Prostate gland (tissue), 2 donors: Measurements from ENCODE around the gene PLBD2. TPM values are rescaled to one million over a fixed set of nuclear protein-coding genes. Genes with fewer than 3 reads are reported as not detected.

Experiments
- DNase-seq: peaks from one replicate; pipeline ENCODE4 v3.0.0-alpha.2; 2019; ENCODE audit warnings: low spot score
- H3K27ac ChIP-seq, 2 donors: fragments of 200-600 bp; sonication (generic); 2 replicates each; pipeline ENCODE4 v1.5.1; 2017 to 2019
- H3K27me3 ChIP-seq: fragments of 200-600 bp; sonication (generic); replicated peaks from 2 replicates; pipeline ENCODE4 v1.5.1; 2019; ENCODE audit not compliant: insufficient read depth
- H3K36me3 ChIP-seq, 2 donors: fragments of 200-600 bp; sonication (generic); 1 replicate in 1 of 2; 2 replicates in 1 of 2; pipeline versions ENCODE4 v1.5.1 to v1.8.1; 2017 to 2019
- H3K4me1 ChIP-seq: fragments of 200-600 bp; sonication (generic); replicated peaks from 2 replicates; pipeline ENCODE4 v1.5.1; 2019
- H3K4me3 ChIP-seq, 2 donors: fragments of 200-600 bp; sonication (generic); 2 replicates each; pipeline ENCODE4 v1.5.1; 2017 to 2019
- H3K9me3 ChIP-seq: fragments of 200-600 bp; sonication (generic); 2 replicates; pipeline ENCODE4 v1.5.1; 2017
- POLR2A ChIP-seq: fragments of 450-650 bp; IDR thresholded peaks from one replicate; pipeline ENCODE4 v1.6.1; 2016; ENCODE audit warnings: antibody characterized with exemption, mild to moderate bottlenecking
- POLR2AphosphoS5 ChIP-seq: sonication (generic); formaldehyde crosslinking; IDR thresholded peaks from one replicate; pipeline ENCODE4 v1.6.1; 2017; ENCODE audit warnings: antibody characterized with exemption
- WGBS: methylation state at CpG from one replicate; pipeline ENCODE4 v1.1.5; 2018; 5-methylcytosine and 5-hydroxymethylcytosine counted together
- intact Hi-C: fragments of 100-400 bp; cut with DNase I; formaldehyde crosslinking; loops from one replicate; pipeline ENCODE4 v1.14.2; 2022
- total RNA-seq, 2 donors: library from RNA; depleted of rRNA; stranded (reverse); fragments of >200 nt; gene quantifications; one replicate each; pipeline ENCODE4 v1.1.0, GENCODE V29; 2016
- TF ChIP-seq, protein P1 (sequence below), 4 experiments: fragments of 200-600 bp in 2 of 4; fragments of 450-650 bp in 2 of 4; sonication (generic) in 2 of 4; IDR thresholded peaks; 1 replicate in 3 of 4; 2 replicates in 1 of 4; pipeline ENCODE4 v1.5.1; 2016 to 2019; ENCODE audit warnings: antibody characterized with exemption in 4 of 4, mild to moderate bottlenecking in 2 of 4, moderate library complexity in 2 of 4

PLBD2 gene
- total RNA-seq, 2 donors from 2014 or later = 48.2 to 114 TPM

DNA sequence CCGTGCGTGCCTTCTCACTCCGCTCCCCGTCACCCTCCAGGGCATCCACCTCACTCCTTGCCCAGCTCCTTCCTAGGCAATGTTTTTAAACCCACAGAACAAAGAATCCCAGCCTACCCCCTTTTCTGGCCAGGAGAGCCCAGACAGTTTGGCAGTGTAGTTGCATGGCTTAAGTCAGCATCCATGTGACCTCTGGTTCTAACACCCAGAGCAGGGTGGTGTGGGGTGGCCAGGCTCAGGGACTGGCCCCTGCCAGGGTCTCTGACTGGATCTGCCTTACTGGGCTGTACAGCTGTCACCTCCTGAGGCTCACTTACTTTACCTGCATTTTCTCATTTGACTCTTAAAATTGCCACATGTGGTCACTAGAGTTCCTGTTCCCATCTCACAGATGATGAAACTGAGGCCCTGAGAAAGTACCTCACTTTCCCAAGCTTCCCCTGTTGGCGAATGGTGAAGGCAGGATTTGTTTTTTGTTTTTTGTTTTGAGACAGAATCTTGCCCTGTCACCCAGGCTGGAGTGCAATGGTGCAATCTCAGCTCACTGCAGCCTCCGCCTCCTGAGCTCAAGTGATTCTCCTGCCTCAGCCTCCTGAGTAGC is 27.0 kb downstream of the PLBD2 start:
- intact Hi-C loops = no loop called here
- no peaks in the 10 kb centered on the region for H3K27me3 ChIP-seq
- DNase-seq = no peak
- H3K27ac ChIP-seq = no peak overlapping the region
- WGBS = 92% methylated on average over 6 of the region's 6 CpGs
- H3K4me3 ChIP-seq = no peak overlapping the region
- H3K36me3 ChIP-seq = peaks cover 0 to 6% of the 10 kb centered on the region in 2 donors
- no peak for TF ChIP-seq POLR2AphosphoS5
- H3K9me3 ChIP-seq = no peaks in the 10 kb centered on the region
- no peaks in the 10 kb centered on the region for H3K4me1 ChIP-seq

DNA sequence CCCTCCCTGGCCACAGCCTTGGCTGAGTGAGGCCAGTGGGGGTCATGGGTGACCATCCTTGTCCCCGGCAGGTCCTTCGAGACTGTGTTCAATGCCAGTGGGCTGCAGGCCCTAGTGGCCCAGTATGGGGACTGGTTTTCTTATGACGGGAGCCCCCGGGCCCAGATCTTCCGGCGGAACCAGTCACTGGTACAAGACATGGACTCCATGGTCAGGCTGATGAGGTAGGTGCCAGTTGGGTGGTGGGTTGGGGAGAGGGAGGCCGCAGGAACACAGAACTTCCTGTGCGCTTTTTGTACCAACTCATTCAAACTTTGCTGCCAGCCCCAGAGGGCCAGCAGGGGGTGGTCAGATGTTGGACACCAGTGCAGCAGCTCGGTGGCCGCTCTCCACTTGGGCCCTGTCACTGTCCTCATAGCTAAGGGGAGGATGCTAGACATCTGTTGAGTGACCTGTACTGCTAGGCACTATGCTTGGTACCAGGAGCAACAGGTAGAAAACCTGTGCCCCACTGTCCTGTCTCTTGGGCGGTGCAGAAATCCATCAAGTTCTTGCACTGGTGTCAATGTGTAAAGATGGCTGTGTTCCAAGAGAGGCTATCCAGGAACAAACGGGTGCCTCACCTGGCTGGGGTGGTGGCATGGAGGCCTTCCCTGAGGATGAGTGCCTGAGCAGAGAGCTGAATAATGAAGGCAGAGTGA is 28.6 kb downstream of the PLBD2 start:
- WGBS = 93% methylated on average over 12 of the region's 12 CpGs
- no peaks in the 10 kb centered on the region for H3K4me1 ChIP-seq
- no peak overlapping the region for H3K27ac ChIP-seq
- no peak for DNase-seq
- peaks cover 0 to 6% of the 10 kb centered on the region in 2 donors for H3K36me3 ChIP-seq
- no peak overlapping the region for H3K4me3 ChIP-seq
- H3K27me3 ChIP-seq = no peaks in the 10 kb centered on the region
- intact Hi-C loops = no loop called here
- no peaks in the 10 kb centered on the region for H3K9me3 ChIP-seq
- TF ChIP-seq POLR2AphosphoS5 (no peak), POLR2A (no peak)
- TF ChIP-seq, protein P1, sequence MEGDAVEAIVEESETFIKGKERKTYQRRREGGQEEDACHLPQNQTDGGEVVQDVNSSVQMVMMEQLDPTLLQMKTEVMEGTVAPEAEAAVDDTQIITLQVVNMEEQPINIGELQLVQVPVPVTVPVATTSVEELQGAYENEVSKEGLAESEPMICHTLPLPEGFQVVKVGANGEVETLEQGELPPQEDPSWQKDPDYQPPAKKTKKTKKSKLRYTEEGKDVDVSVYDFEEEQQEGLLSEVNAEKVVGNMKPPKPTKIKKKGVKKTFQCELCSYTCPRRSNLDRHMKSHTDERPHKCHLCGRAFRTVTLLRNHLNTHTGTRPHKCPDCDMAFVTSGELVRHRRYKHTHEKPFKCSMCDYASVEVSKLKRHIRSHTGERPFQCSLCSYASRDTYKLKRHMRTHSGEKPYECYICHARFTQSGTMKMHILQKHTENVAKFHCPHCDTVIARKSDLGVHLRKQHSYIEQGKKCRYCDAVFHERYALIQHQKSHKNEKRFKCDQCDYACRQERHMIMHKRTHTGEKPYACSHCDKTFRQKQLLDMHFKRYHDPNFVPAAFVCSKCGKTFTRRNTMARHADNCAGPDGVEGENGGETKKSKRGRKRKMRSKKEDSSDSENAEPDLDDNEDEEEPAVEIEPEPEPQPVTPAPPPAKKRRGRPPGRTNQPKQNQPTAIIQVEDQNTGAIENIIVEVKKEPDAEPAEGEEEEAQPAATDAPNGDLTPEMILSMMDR (IDR thresholded peaks at IDR 0.05) = no peak

DNA sequence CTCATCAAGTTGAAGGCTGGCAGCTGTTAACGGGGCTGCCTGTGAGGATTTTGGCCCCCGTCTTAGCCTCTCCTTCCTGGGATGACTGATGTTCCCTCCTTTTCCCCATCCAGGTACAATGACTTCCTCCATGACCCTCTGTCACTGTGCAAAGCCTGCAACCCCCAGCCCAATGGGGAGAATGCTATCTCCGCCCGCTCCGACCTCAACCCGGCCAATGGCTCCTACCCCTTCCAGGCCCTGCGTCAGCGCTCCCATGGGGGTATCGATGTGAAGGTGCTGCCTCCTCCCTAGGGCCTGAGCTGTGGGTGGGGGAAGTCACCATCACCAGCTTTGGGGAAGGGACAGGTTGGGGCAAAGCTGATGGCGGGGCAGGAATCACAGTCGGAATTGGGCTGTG is 29.2 kb downstream of the PLBD2 start:
- H3K9me3 ChIP-seq = no peaks in the 10 kb centered on the region
- WGBS = 90% methylated on average over 11 of the region's 11 CpGs
- intact Hi-C loops = no loop called here
- H3K27ac ChIP-seq = no peak overlapping the region
- H3K4me1 ChIP-seq = no peaks in the 10 kb centered on the region
- peaks cover 0 to 6% of the 10 kb centered on the region in 2 donors for H3K36me3 ChIP-seq
- no peak overlapping the region for H3K4me3 ChIP-seq
- no peak for DNase-seq
- TF ChIP-seq, protein P1 (IDR thresholded peaks at IDR 0.05) = no peak
- TF ChIP-seq POLR2AphosphoS5 = no peak
- no peak for TF ChIP-seq POLR2A
- H3K27me3 ChIP-seq = no peaks in the 10 kb centered on the region

DNA sequence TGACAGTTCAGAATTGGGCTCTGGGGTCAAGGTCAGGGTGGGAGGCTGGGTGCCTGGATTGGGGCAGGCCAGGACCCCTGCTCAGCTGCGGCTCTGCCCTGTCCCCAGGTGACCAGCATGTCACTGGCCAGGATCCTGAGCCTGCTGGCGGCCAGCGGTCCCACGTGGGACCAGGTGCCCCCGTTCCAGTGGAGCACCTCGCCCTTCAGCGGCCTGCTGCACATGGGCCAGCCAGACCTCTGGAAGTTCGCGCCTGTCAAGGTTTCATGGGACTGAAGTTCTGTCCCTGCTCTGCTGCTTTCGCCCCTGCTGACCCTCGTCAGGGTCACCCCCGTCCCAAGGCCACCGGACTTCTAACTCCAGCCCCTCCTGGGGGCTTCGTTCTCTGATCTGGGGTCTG is 30.0 kb downstream of the PLBD2 start:
- Histone ChIP-seq H3K9me3 (no peaks in the 10 kb centered on the region), H3K27ac (no peak overlapping the region), H3K27me3 (no peaks in the 10 kb centered on the region), H3K4me1 (no peaks in the 10 kb centered on the region), H3K4me3 (no peak overlapping the region), H3K36me3 (peaks cover 0 to 6% of the 10 kb centered on the region in 2 donors)
- intact Hi-C loops = no loop called here
- TF ChIP-seq, protein P1 (IDR thresholded peaks at IDR 0.05) = no peak
- TF ChIP-seq POLR2A (no peak), POLR2AphosphoS5 (no peak)
- no peak for DNase-seq
- WGBS = 94% methylated on average over 14 of the region's 14 CpGs

DNA sequence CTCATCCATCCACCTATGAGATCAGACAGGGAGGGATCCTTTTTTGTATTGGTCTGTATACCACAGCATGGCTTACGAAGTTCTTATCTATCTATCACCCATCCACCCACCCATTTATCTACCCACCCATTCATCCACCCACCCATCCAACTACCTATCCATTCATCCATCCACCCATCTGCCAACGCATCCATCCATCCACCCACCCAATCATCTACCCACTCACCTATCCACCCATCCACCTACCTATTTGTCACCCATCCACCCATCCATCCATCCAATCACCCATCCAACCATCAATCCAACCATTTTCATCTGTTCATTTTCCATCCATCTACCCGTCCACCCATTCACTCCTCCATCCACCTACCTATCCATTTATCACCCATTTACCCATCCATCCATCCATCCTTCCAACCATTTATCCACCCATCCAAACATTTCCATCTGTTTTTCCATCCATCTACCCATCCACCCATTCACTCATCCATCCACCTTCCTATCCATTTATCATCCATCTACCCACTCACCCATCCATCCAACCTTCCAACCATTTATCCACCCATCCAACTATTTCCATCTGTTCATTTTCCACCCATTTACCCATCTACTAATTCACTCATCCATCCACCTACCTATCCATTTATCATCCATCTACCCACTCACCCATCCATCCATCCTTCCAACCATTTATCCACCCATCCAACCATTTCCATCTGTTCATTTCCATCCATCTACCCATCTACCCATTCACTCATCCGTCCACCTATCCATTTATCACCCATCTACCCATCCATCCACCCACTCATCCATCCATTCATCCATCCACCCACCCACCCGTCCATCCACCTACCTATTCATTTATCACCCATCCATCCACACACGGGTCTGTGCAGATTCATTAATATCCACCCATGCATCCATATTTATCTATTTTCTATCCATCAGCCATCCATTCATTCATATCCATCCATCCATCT is 32.0 kb downstream of the PLBD2 start:
- H3K27me3 ChIP-seq = no peaks in the 10 kb centered on the region
- no peak overlapping the region for H3K4me3 ChIP-seq
- TF ChIP-seq, protein P1 (IDR thresholded peaks at IDR 0.05) = no peak
- TF ChIP-seq POLR2A = no peak
- TF ChIP-seq POLR2AphosphoS5 = no peak
- intact Hi-C loops = no loop called here
- H3K27ac ChIP-seq = no peak overlapping the region
- H3K9me3 ChIP-seq = no peaks in the 10 kb centered on the region
- WGBS = 94% methylated on average over 6 of the region's 6 CpGs
- peaks cover 0 to 6% of the 10 kb centered on the region in 2 donors for H3K36me3 ChIP-seq
- H3K4me1 ChIP-seq = no peaks in the 10 kb centered on the region
- no peak for DNase-seq
